Activated gamma-delta T cell treated with anti-CD3 and anti-CD28 coated beads, Interleukin-2, amount 50 U/mL, for 16 hours (primary cell): ENCODE measurements around the gene ZGLP1.
A peak's percentile ranks its signal among the peaks of the same experiment; 100 is the strongest.
"Not testable (repeated sequence)": the region's sequence is repeated elsewhere in the genome, so short reads cannot be mapped to it uniquely, and the experiment has no call there.

ENCODE experiments used
- DNase-seq: peaks from one replicate; pipeline ENCODE4 v3.0.0-alpha.2; 2020; ENCODE audit warnings: low read depth

The ZGLP1 gene

GRCh38 chr19:10309423-10309822 lies at the start of gene ZGLP1:
ZGLP1 (minus strand) TSS chr19:10309815.
- DNase-seq, result no peak

DNA sequence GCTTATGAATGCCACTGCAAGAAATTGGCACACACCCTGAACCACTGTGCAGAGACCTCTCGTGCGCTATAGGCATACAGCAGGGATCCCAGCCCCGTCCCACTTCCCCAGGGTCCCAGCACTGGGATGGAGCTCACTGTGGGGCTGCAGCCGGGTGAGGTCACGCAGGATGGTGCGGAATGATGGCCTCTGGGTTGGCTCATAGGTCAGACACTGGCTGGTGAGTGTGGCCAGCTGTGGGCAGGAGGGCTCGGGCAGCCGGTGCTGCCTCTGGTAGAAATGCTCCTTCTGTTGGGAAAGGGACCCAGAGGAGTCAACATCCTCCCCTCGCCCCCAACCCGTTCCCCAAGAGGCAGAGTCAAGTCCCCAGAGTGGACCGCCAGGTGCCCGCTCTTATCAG lies 46.8 kb upstream of the ZGLP1 start:
- no peak for DNase-seq

DNA sequence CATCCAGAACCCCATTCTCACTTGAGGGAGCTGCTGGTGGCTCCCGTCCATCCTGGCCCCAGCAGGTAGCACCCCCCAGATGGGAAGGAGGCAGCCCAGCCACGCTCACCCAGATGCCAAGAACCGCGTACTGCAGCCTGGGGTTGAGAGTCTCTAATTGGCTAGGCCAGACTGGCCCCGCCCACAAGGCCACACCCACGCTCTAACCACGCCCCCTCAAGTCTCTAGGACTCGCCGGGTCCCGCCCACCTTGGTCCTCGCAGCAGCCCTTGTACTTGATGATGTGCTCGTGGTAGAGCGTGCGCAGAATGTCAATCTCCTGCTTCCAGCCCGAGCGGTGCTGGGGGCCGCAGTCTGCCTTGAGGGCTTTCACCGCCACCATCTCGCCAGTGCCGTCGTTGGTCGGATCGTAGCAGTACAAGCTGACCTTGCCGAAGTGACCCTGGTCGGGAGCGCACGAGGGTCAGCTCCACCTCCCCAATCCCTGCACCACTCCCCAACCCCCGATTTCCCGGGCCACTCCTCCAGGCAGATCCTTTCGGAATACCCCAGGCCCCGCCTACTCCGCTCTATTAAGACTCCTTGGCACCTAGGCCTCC lies 44.3 kb upstream of the ZGLP1 start:
- DNase-seq, result peak; percentile 20

DNA sequence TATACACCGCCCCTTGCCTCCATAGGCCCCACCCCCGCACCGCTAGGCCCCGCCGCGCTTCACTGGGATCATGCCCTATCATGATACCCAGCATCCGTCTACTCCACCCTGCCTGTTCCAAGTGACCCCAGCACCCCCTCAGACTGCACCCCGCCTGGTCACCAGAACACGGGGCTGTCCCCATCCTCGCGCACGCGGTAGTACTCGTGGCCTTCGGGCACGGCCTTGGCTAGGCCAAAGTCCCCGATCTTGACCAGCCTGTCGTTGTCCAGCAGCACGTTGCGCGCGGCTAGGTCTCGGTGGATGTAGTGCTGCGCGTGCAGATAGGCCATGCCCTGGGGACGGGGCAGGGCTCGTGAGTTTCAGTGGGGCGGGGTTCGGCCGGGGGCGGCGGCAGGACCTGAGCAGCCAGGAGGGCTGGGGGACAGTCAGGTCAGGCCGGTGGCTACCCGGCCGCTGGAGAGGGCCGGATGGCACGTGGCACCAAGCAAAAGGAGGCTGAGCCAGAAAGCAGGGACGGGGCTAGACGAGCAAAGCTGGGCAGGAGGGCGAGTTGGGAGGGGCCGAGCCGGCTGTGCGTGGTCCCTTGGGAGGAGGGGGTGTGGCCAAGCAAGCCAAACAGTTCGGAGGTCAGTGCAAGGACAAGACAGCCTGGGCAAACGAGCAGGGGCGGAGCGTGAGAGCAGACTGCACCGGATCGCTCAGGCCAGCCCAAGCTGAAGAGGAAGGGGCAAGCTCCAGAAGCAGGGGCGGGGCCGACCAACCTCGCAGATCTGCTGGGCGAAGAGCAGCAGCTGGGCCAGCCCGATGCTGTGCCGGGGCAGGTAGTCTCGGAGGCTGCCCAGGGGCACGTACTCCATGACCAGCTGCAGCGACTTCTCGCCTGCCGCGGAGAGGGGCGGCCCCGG lies 43.4 kb upstream of the ZGLP1 start:
- DNase-seq, result no peak

- DNase-seq, result no peak
Measured at GRCh38 chr19:10346509-10346908, 36.9 kb upstream of the ZGLP1 start.

- DNase-seq, result no peak
Measured at GRCh38 chr19:10344780-10345179, 35.2 kb upstream of the ZGLP1 start.

- no peak for DNase-seq
Measured at GRCh38 chr19:10343495-10343894, 33.9 kb upstream of the ZGLP1 start.

DNA sequence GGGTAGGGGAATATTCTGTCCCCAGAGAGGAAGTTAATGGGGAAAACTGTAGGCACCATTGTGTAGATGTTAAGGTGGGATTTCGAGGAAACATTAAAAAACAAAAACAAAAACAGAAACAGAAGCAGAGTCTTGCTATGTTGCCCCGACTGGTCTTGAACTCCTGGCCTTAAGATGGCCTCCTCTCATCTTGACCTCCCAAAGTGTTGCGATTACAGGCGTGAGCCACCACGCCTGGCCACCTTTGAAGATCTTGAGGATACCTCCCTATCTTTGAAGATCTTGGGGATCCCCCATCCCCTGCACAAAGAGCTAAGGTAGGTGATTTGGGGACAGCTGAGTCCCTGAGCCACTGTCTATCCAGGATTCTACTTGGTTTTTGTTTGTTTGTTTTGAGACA lies 30.4 kb upstream of the ZGLP1 start:
- DNase-seq, result no peak

DNA sequence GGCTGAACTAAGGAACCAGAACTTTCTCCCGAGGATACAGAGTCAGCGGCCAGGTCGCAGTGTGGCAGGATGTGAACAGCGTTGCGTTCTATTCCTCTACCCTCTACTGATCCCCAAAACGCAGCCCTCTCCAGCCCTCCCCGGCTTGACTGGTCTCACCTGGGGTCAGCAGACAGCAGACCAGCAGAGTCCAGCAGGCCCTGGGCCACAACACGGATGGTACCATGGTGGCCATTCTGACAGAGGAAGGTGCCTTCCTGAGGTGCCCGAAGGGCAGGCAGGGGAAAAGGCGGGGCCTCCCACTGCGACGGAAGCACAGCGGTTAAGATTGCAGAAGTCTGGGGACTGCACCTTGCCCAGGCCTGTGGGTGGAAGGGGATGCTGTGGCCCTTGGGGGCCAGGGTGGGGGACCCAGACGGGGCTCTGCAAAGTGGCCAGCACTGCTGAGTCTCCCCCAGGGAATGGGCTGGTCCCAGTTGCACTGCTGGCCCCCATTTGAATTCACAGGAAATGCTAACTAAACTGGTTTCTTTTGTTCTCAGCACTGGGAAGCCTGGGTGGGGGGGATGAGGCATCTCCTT lies 29.9 kb upstream of the ZGLP1 start, which contains the start of gene ICAM3:
TSS of gene ICAM3 (minus strand) at position 245 of the 581 bp plus-strand sequence. CDS start at position 235, 10 bp downstream.
- DNase-seq, result peak; percentile 40

DNA sequence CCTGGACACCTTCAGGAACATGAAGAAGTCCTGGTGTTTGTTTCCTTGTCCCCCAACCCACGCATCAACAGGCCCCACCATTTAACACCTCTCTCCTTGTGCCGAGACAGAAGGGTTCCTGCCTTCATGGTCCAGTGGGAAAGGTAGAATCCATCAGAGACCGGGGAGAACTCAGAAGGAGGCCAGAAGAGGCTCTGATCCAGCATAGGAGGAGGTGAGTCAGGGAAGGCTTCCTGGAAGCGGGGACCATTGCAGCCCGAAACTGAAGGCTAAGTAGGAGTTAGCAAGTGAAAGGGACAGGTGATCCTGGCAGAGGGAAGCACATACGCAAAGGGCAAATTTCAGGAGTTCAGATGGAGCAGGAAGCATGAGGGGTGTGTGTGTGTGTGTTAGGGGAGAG lies 29.3 kb upstream of the ZGLP1 start:
- DNase-seq, result no peak

DNA sequence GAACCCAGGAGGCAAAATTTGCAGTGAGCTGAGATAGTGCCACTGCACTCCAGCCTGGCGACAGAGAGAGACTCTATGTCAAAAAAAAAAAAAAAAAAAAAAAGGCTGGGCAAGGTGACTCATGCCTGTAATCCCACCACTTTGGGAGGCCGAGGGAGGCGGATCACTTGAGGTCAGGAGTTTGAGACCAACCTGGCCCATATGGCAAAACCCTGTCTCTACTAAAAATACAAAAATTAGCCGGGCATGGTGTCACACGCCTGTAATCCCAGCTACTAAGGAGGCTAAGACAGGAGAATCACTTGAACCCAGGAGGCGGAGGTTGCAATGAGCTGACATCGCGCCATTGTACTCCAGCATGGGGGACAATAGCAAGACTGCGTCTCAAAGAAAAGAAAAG lies 27.1 kb upstream of the ZGLP1 start:
- DNase-seq, result not testable (repeated sequence)

DNA sequence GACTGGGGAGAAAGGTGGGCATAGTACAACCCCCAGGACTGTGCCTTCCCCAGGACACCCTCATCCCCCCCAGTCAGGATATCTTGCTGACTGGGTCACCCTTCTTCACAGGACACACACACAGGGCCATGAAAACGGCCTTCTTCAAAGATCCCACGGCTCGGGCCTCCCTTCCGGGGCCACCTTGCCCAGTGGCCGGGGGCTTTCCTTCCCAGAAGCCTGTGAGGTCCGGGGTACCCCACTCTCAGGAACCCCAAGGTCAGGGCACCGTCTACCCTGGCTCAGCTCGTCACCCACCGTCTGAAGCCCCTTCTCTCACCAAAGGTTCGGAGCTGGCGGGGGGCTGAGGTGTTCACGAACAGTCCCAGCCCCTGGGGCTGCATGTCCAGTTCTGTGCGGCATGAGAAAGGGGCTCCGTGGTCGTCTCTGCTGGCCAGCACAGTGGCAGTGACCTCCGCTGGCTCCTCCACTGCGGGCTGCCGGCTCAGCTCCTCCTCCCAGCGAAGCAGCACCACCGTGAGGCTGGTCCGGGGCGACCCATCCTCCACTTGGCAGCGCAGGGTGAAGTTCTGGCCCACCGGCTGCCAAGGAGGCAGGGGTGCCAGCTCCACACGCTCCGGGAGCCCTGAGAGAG lies 25.9 kb upstream of the ZGLP1 start:
- no peak for DNase-seq

DNA sequence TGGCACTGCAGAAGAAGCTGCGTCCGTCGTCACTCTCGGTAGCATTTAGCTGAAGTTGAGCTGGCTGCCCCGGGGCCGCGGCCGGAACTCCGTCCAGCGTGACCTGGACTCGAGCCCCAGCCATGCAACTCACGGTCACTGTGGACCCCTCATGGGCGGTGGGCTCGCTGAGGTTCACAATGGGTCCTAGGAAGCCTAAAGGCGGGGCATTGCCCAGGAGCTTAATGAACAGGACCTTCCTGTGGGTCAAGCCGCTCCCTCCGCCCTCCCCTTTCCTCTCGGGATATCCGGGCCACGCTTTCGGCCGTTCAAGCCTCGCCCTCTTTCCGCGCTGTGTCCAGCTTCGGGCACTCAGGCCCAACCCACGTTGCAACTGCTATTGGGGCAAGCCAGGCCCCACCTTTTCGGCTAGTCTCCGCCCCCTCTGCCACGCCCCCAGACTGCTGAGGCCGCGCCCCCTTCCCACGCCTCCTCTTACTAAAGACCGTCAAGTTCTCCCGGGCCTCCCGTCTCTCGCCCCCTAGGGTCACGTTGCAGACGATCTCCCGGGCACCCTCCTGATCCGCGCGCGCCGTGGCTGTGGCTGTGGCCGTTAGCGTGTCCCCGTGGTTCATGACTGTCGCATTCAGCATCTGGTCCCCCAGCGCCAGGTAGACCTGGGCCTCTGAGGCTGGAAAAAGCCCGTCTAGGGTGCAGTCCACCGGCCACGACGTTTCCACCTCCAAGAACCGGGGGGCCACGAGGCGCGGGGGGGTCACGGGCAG lies 25.2 kb upstream of the ZGLP1 start:
- no peak for DNase-seq

GRCh38 chr19:10333758-10334587 lies 24.4 kb upstream of the ZGLP1 start:
- no peak for DNase-seq

- DNase-seq, result peak; percentile 97
Measured at GRCh38 chr19:10332965-10333757, 23.5 kb upstream of the ZGLP1 start, which contains the start of gene RAVER1. RAVER1 (minus strand) TSS chr19:10333529; CDS start chr19:10333507, 22 bp downstream.

DNA sequence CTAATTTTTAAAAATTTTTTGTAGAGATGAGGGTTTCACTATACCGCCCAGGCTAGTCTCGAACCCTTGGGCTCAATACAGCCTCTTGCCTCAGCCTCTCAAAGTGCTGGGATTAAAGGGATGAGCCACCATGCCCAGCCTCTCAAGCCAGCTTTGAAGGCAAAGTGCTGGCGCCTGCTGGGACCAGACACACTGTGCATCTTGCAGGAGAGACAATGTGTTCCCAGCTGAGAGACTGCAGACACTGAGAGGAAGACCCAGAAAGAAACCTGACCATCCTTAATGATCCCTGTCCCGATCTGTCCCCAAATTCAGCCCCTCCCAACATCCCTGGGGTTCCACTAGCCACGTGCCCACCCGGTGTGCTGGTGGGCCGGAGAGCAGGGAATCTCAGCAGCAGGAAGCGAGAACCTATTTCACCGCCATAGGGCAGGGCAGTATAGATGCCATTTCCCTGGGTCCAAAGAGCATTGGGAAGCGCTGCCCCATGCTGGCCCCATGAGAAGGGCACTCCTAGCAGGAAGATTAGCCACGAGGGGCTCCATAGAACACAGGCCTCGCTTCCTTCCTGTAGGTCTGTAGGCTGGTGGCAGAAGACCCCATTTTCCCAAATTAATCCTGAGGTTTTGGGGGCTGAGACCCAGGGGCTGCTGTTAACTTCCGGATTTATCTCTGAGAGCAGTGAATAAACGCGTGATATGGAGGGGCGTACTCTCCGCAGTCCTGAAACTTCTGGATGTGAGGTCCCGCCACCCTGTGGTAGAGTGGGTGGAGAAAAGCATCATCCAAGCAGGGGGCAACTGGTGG lies 22.7 kb upstream of the ZGLP1 start:
- DNase-seq, result no peak

- no peak for DNase-seq
Measured at GRCh38 chr19:10329555-10329954, 19.9 kb upstream of the ZGLP1 start.

DNA sequence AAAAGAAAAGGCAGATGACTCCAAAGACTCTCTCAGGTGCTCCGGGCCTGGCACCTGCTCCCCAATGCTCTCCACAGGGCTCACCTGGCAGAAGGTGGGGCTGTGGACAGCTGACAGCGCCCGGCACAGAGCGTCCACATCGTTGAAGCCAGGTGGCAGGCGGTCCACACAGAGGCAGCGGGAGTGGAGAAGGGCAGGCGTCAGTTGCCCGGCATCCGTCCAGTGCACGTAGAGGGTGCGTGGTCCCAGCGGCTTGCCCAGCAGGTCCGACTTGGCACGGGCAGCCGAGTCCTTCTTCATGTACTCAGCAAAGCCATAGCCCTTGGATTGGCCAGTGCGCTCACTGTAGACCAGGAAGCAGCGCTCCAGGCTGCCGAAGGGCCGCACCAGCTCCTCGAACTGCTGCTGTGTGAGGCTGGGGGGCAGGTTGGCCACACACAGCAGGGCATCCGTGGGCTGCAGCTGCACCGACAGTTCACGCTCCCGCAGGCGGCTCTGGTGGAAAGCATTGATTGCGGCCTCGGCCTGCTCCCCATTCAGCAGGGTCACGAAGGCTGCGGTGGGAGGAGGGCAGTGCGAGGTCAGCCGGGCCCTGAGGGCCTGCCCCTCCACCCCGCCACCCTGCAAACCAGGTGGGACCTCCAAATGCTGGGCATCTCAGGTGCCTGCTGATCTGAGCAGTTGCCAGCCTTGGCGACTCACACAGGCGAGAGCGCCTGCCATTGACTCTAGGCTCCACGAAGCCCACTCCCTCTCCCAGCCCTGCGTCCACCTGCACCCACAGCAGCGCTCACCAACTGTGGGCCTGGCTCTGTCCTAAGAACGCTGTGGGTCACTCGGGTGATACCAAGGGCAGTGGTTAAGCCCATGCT lies 19.2 kb upstream of the ZGLP1 start:
- DNase-seq, result no peak
